ENCODE measurements around the gene CYSTM1.

The CYSTM1 gene

GRCh38 chr5:140174465-140175366 lies at the start of gene CYSTM1:
Gene CYSTM1, plus strand, starts transcription at chr5:140175188. Its CDS starts 19,278 bp downstream, at chr5:140194466.
- TF ChIP-seq CTCF (IDR thresholded peaks at IDR 0.05; ENCODE audit: insufficient read depth, low read depth, low read length, missing control alignments) = no peak
- peak within 1 kb of the TSS; percentile 93 for H3K4me3 ChIP-seq (ENCODE audit: low read depth, low read length)
- peak; percentile 98 for DNase-seq (ENCODE audit: low read depth)

- TF ChIP-seq CTCF (IDR thresholded peaks at IDR 0.05; ENCODE audit: insufficient read depth, low read depth, low read length, missing control alignments) = no peak
- DNase-seq (ENCODE audit: low read depth) = no peak
- no peak within 1 kb of the TSS for H3K4me3 ChIP-seq (ENCODE audit: low read depth, low read length)
Observed at GRCh38 chr5:140125637-140126036, 49.4 kb upstream of the CYSTM1 start, which contains the start of gene IGIP. Gene IGIP, plus strand, starts transcription at chr5:140125937. Its CDS starts 2,540 bp downstream, at chr5:140128477.

GRCh38 chr5:140126315-140127012 lies 48.5 kb upstream of the CYSTM1 start:
- H3K4me3 ChIP-seq (ENCODE audit: low read depth, low read length) = no peak overlapping the region
- no peak for DNase-seq (ENCODE audit: low read depth)
- TF ChIP-seq CTCF (IDR thresholded peaks at IDR 0.05; ENCODE audit: insufficient read depth, low read depth, low read length, missing control alignments) = no peak

GRCh38 chr5:140128376-140128775 lies 46.6 kb upstream of the CYSTM1 start:
- no peak for TF ChIP-seq CTCF (IDR thresholded peaks at IDR 0.05; ENCODE audit: insufficient read depth, low read depth, low read length, missing control alignments)
- H3K4me3 ChIP-seq (ENCODE audit: low read depth, low read length) = no peak overlapping the region
- no peak for DNase-seq (ENCODE audit: low read depth)

- no peak overlapping the region for H3K4me3 ChIP-seq (ENCODE audit: low read depth, low read length)
- no peak for TF ChIP-seq CTCF (IDR thresholded peaks at IDR 0.05; ENCODE audit: insufficient read depth, low read depth, low read length, missing control alignments)
- DNase-seq (ENCODE audit: low read depth) = no peak
Observed at GRCh38 chr5:140130949-140131733, 43.8 kb upstream of the CYSTM1 start.

- no peak overlapping the region for H3K4me3 ChIP-seq (ENCODE audit: low read depth, low read length)
- DNase-seq (ENCODE audit: low read depth) = peak; percentile 19
- no peak for TF ChIP-seq CTCF (IDR thresholded peaks at IDR 0.05; ENCODE audit: insufficient read depth, low read depth, low read length, missing control alignments)
Observed at GRCh38 chr5:140131967-140132409, 43.0 kb upstream of the CYSTM1 start.

Data from GM12865 (cell line).